Hepatocyte (in vitro differentiated cells): ENCODE results near the gene RTTN. TPM values are rescaled to one million over a fixed set of nuclear protein-coding genes. Genes with fewer than 3 reads are reported as not detected.
"Not testable (repeated sequence)": the region's sequence is repeated elsewhere in the genome, so short reads cannot be mapped to it uniquely, and the experiment has no call there.

Experiments
- DNase-seq: peaks from one replicate; pipeline ENCODE4 v3.0.0-alpha.2; 2016; ENCODE audit warnings: low spot score
- H2AFZ ChIP-seq: fragments of 200-600 bp; sonication (generic); 2 replicates; pipeline ENCODE4 v1.6.0; 2016; ENCODE audit warnings: antibody characterized with exemption, mild to moderate bottlenecking
- H3K27ac ChIP-seq: fragments of 200-600 bp; sonication (generic); 2 replicates; pipeline ENCODE4 v1.5.1; 2016; ENCODE audit warnings: mild to moderate bottlenecking
- H3K27me3 ChIP-seq: fragments of 200-600 bp; sonication (generic); 2 replicates; pipeline ENCODE4 v1.6.1; 2016
- H3K36me3 ChIP-seq: fragments of 200-600 bp; sonication (generic); replicated peaks from 2 replicates; pipeline ENCODE4 v1.5.1; 2016; ENCODE audit warnings: low read depth; ENCODE audit not compliant: insufficient read depth
- H3K4me1 ChIP-seq: fragments of 200-600 bp; sonication (generic); 2 replicates; pipeline ENCODE4 v1.5.1; 2016; ENCODE audit warnings: mild to moderate bottlenecking, moderate library complexity; ENCODE audit not compliant: insufficient read depth
- H3K4me2 ChIP-seq: fragments of 200-600 bp; sonication (generic); 2 replicates; pipeline ENCODE4 v1.6.0; 2016
- H3K4me3 ChIP-seq: fragments of 200-600 bp; sonication (generic); 2 replicates; pipeline ENCODE4 v1.5.1; 2016; ENCODE audit warnings: mild to moderate bottlenecking
- H3K79me2 ChIP-seq: fragments of 200-600 bp; sonication (generic); 2 replicates; pipeline ENCODE4 v1.6.0; 2017; ENCODE audit warnings: mild to moderate bottlenecking
- H3K9me2 ChIP-seq: fragments of 200-600 bp; sonication (generic); replicated peaks from 2 replicates; pipeline ENCODE4 v1.6.0; 2017; ENCODE audit warnings: mild to moderate bottlenecking; ENCODE audit not compliant: insufficient read depth
- H3K9me3 ChIP-seq: fragments of 200-600 bp; sonication (generic); 2 replicates; pipeline ENCODE4 v1.5.1; 2016; ENCODE audit warnings: low read depth, mild to moderate bottlenecking
- H4K20me1 ChIP-seq: fragments of 200-600 bp; sonication (generic); 2 replicates; pipeline ENCODE4 v1.6.0; 2016; ENCODE audit warnings: mild to moderate bottlenecking; ENCODE audit not compliant: insufficient read depth, poor library complexity, severe bottlenecking
- CTCF ChIP-seq: fragments of 200-600 bp; sonication (generic); IDR thresholded peaks from 2 replicates; pipeline ENCODE4 v1.5.1; 2016; ENCODE audit warnings: antibody characterized with exemption, mild to moderate bottlenecking; ENCODE audit not compliant: poor library complexity
- EZH2 ChIP-seq: fragments of 200-600 bp; sonication (generic); IDR thresholded peaks from 2 replicates; pipeline ENCODE4 v1.6.1; 2016; ENCODE audit warnings: antibody characterized with exemption, mild to moderate bottlenecking, borderline replicate concordance
- EZH2phosphoT487 ChIP-seq: fragments of 200-600 bp; sonication (generic); IDR thresholded peaks from one replicate; pipeline ENCODE4 v1.6.1; 2018; ENCODE audit warnings: antibody characterized with exemption, mild to moderate bottlenecking, low read depth, moderate library complexity; ENCODE audit not compliant: unreplicated experiment, severe bottlenecking
- WGBS: methylation state at CpG from one replicate; pipeline ENCODE4 v1.1.6; 2016; ENCODE audit warnings: low lambda C conversion rate; ENCODE audit errors: missing lambda C conversion rate; 5-methylcytosine and 5-hydroxymethylcytosine counted together
- polyA plus RNA-seq: library from polyadenylated mRNA; unstranded; fragments of >200 nt; fragmentation: Nextera tagmentation; extraction: Ambion mirVana; gene quantifications from 2 replicates; pipeline ENCODE4 v1.2.1, GENCODE V29; 2016
- total RNA-seq: library from RNA; depleted of rRNA; stranded (reverse); fragments of >200 nt; gene quantifications from 2 replicates; pipeline ENCODE4 v1.2.3, GENCODE V29; 2014

Gene RTTN
- total and polyA plus RNA-seq, 2 experiments from 2014 or later, result 2.5 to 14.0 TPM

GRCh38 chr18:70110678-70111077, 94.8 kb downstream of the RTTN start:
- WGBS, result 97% methylated on average over 11 of the region's 11 CpGs

GRCh38 chr18:70107091-70107490, 98.4 kb downstream of the RTTN start:
- Histone ChIP-seq H3K79me2 (no peaks in the 10 kb centered on the region), H3K4me2 (no peak overlapping the region), H3K4me1 (no peaks in the 10 kb centered on the region), H3K9me2 (no peaks in the 10 kb centered on the region), H2AFZ (no peak overlapping the region), H3K27me3 (no peaks in the 10 kb centered on the region), H3K4me3 (no peak overlapping the region), H3K9me3 (no peaks in the 10 kb centered on the region), H3K27ac (no peak overlapping the region), H3K36me3 (no peaks in the 10 kb centered on the region), H4K20me1 (no peaks in the 10 kb centered on the region)
- DNase-seq, result no peak
- WGBS, result 94% methylated on average over 6 of the region's 6 CpGs
- TF ChIP-seq CTCF (no peak), EZH2phosphoT487 (no peak), EZH2 (no peak)

More at GRCh38 chr18:70110678-70111077, 94.8 kb downstream of the RTTN start:
- H3K4me3 ChIP-seq, result no peak overlapping the region
- H3K9me2 ChIP-seq, result no peaks in the 10 kb centered on the region
- no peak overlapping the region for H3K4me2 ChIP-seq
- H3K9me3 ChIP-seq, result no peaks in the 10 kb centered on the region
- H3K27ac ChIP-seq, result no peak overlapping the region
- no peaks in the 10 kb centered on the region for H3K79me2 ChIP-seq
- TF ChIP-seq CTCF, result no peak
- TF ChIP-seq EZH2phosphoT487, result no peak
- no peak for TF ChIP-seq EZH2
- no peak for DNase-seq
- H3K36me3 ChIP-seq, result no peaks in the 10 kb centered on the region
- no peaks in the 10 kb centered on the region for H4K20me1 ChIP-seq
- H3K27me3 ChIP-seq, result no peaks in the 10 kb centered on the region
- no peak overlapping the region for H2AFZ ChIP-seq
- no peaks in the 10 kb centered on the region for H3K4me1 ChIP-seq

- H3K4me3 ChIP-seq, H3K9me2 ChIP-seq, H3K4me1 ChIP-seq, H3K27ac ChIP-seq, H2AFZ ChIP-seq, H3K36me3 ChIP-seq, H3K27me3 ChIP-seq, H3K9me3 ChIP-seq, DNase-seq, H3K79me2 ChIP-seq, H4K20me1 ChIP-seq, H3K4me2 ChIP-seq: not testable (repeated sequence)
- over 99% methylated on average over 15 of the region's 22 CpGs for WGBS
Observed at GRCh38 chr18:70102854-70103253, 102.6 kb downstream of the RTTN start.

GRCh38 chr18:70089858-70090257, 115.6 kb downstream of the RTTN start:
- Histone ChIP-seq H3K36me3 (no peaks in the 10 kb centered on the region), H3K4me1 (no peaks in the 10 kb centered on the region), H3K27ac (no peak overlapping the region), H3K79me2 (no peaks in the 10 kb centered on the region), H4K20me1 (no peaks in the 10 kb centered on the region), H3K9me3 (no peaks in the 10 kb centered on the region), H3K4me3 (no peak overlapping the region), H3K4me2 (no peak overlapping the region), H3K27me3 (no peaks in the 10 kb centered on the region), H3K9me2 (no peaks in the 10 kb centered on the region), H2AFZ (no peak overlapping the region)
- no peak for DNase-seq
- 83% methylated on average over 1 of the region's 1 CpG for WGBS
- TF ChIP-seq CTCF, result no peak
- TF ChIP-seq EZH2, result no peak
- TF ChIP-seq EZH2phosphoT487, result no peak
